Activated CD4-positive, alpha-beta T cell treated with anti-CD3 and anti-CD28 coated beads for 4 hours (primary cell): Measurements from ENCODE around the gene HEATR3.

ENCODE experiments used
- DNase-seq, 2 donors: peaks; one replicate each; pipeline ENCODE4 v3.0.0-alpha.2; 2020

Gene HEATR3

GRCh38 chr16:50065624-50066481 is at the start of gene HEATR3:
Gene HEATR3, plus strand, starts transcription at chr16:50065970. Its CDS starts 162 bp downstream, at chr16:50066132.
- peak; percentile 91 to 95 for DNase-seq

- DNase-seq: no peak
Measured at GRCh38 chr16:50017553-50017952, 48.2 kb upstream of the HEATR3 start.

GRCh38 chr16:50021544-50021943 is 44.2 kb upstream of the HEATR3 start:
- DNase-seq: no peak

GRCh38 chr16:50023641-50024040 is 42.1 kb upstream of the HEATR3 start:
- DNase-seq: no peak

GRCh38 chr16:50024207-50024606 is 41.6 kb upstream of the HEATR3 start:
- no peak for DNase-seq

- DNase-seq: peak; percentile 89 to 90
Measured at GRCh38 chr16:50024684-50025536, 40.9 kb upstream of the HEATR3 start, which contains the start of gene CNEP1R1. Gene CNEP1R1, plus strand, starts transcription at chr16:50025225. Its CDS starts 91 bp downstream, at chr16:50025316.

- DNase-seq: peak; percentile 10 to 16
Measured at GRCh38 chr16:50025537-50025931, 40.2 kb upstream of the HEATR3 start.

- DNase-seq: no peak
Measured at GRCh38 chr16:50027829-50028228, 37.9 kb upstream of the HEATR3 start.

GRCh38 chr16:50035468-50035992 is 30.2 kb upstream of the HEATR3 start:
- no peak for DNase-seq

GRCh38 chr16:50036426-50036825 is 29.3 kb upstream of the HEATR3 start:
- DNase-seq: no peak

- DNase-seq: no peak
Measured at GRCh38 chr16:50037662-50038220, 28.0 kb upstream of the HEATR3 start.

GRCh38 chr16:50038286-50038685 is 27.5 kb upstream of the HEATR3 start:
- DNase-seq: no peak

GRCh38 chr16:50038756-50039529 is 26.8 kb upstream of the HEATR3 start:
- DNase-seq: no peak

GRCh38 chr16:50040018-50040417 is 25.8 kb upstream of the HEATR3 start:
- DNase-seq: no peak

- DNase-seq: no peak
Measured at GRCh38 chr16:50040710-50041109, 25.1 kb upstream of the HEATR3 start.

- DNase-seq: no peak
Measured at GRCh38 chr16:50043358-50043757, 22.4 kb upstream of the HEATR3 start.

- DNase-seq: no peak
Measured at GRCh38 chr16:50045412-50045811, 20.4 kb upstream of the HEATR3 start.

GRCh38 chr16:50046853-50047252 is 18.9 kb upstream of the HEATR3 start:
- no peak for DNase-seq

- no peak for DNase-seq
Measured at GRCh38 chr16:50047864-50048263, 17.9 kb upstream of the HEATR3 start.

GRCh38 chr16:50050802-50051201 is 15.0 kb upstream of the HEATR3 start:
- no peak for DNase-seq

- no peak for DNase-seq
Measured at GRCh38 chr16:50056226-50056625, 9.5 kb upstream of the HEATR3 start.

- DNase-seq: no peak
Measured at GRCh38 chr16:50058091-50058771, 7.5 kb upstream of the HEATR3 start.
